ENCODE data around the gene FBXO2. TPM values are rescaled to one million over a fixed set of nuclear protein-coding genes. Genes with fewer than 3 reads are reported as not detected.

FBXO2 gene
- total and polyA plus RNA-seq, 2 of the 4 experiments (the other 2 are of a cell fraction) = 0.36 to 1.7 TPM

- Histone ChIP-seq H4K8ac (ENCODE audit: low read depth in 2 of 2, low read length in 2 of 2) (no peak overlapping the region), H3K27ac (ENCODE audit: insufficient read depth, low read length) (no peak overlapping the region), H3K23ac (ENCODE audit: low read depth, low read length) (no peak overlapping the region), H3K27me3 (ENCODE audit: control insufficient read depth, insufficient read depth, low read length) (peaks cover 7% of the 10 kb centered on the region; the same call in 1 of the 2 replicates), H3K14ac (replicated peaks; ENCODE audit: low read depth, low read length) (no peak overlapping the region), H2BK5ac (ENCODE audit: low read depth, low read length, poor library complexity, severe bottlenecking) (no peak overlapping the region), H2AK5ac (ENCODE audit: low read depth, low read length) (no peak overlapping the region), H2BK15ac (ENCODE audit: low read depth, low read length) (no peak overlapping the region), H3K79me1 (ENCODE audit: low read depth in 1 of 2, low read length in 2 of 2) (no peaks in the 10 kb centered on the region), H3K4me2 (ENCODE audit: low read depth, low read length) (no peak overlapping the region), H2AK9ac (replicated peaks; ENCODE audit: low read depth, low read length, poor library complexity) (no peak overlapping the region), H3K18ac (ENCODE audit: low read depth, low read length) (no peak overlapping the region), H2AFZ (replicated peaks; ENCODE audit: low read length, poor library complexity) (no peak overlapping the region), H4K5ac (ENCODE audit: low read depth, low read length) (no peak overlapping the region), H3K4me3 (ENCODE audit: insufficient read depth, low read depth, low read length) (no peak overlapping the region), H3K9me3 (ENCODE audit: control insufficient read depth, insufficient read depth, low read length) (no peaks in the 10 kb centered on the region), H3K9ac (ENCODE audit: low read depth, low read length) (no peak overlapping the region), H3K36me3 (ENCODE audit: control insufficient read depth, insufficient read depth, low read length) (no peaks in the 10 kb centered on the region), H3K56ac (ENCODE audit: extremely low read depth, insufficient read depth, low read length) (no peak overlapping the region), H3K4ac (ENCODE audit: low read depth, low read length) (no peak overlapping the region), H2BK20ac (ENCODE audit: low read depth, low read length) (no peak overlapping the region), H4K20me1 (ENCODE audit: insufficient read depth, low read length) (no peaks in the 10 kb centered on the region), H3K4me1 (ENCODE audit: control insufficient read depth, insufficient read depth, low read length) (no peaks in the 10 kb centered on the region), H2BK120ac (ENCODE audit: low read depth, low read length) (no peak overlapping the region), H4K91ac (ENCODE audit: insufficient read depth, low read depth, low read length) (no peak overlapping the region), H3K9me1 (ENCODE audit: insufficient read depth, low read length) (no peaks in the 10 kb centered on the region)
- ChIA-PET POLR2A (ENCODE audit: unreplicated experiment) (no interaction called here), CTCF (interaction anchor here (0.8 to 1.0 kb wide), 2 partner anchors 13 to 396 kb away, joined by 3 to 4 read pairs; no protein-coding TSS in a partner anchor)
- ATAC-seq (ENCODE audit: low read depth) = no peak
- BruUV-seq (replicated peaks) = no TSS peak
- WGBS, 2 experiments (ENCODE audit: extremely low coverage in 2 of 2, insufficient read length in 1 of 2) = no CpG with 5 or more reads among the region's 5 CpGs
- no peak for DNase-seq
- in situ Hi-C loops (cut with MboI; ENCODE audit: low sequenced_read_pairs) (no loop called here), dilution Hi-C loops (cut with HindIII; ENCODE audit: low sequenced_read_pairs, unreplicated experiment) (no loop called here), intact Hi-C loops (cut with micrococcal nuclease) (no loop called here)
- TF ChIP-seq MAZ (IDR thresholded peaks at IDR 0.05; ENCODE audit: borderline replicate concordance, low read depth, low read length) (no peak), RAD21 (IDR thresholded peaks at IDR 0.05; ENCODE audit: low read length) (no peak), CHD1 (IDR thresholded peaks at IDR 0.05; ENCODE audit: low read depth, low read length) (no peak), FOS (IDR thresholded peaks at IDR 0.05; ENCODE audit: low read depth, low read length) (no peak), ELK1 (IDR thresholded peaks at IDR 0.05; ENCODE audit: borderline replicate concordance, low read depth, low read length) (no peak), MXI1 (IDR thresholded peaks at IDR 0.05; ENCODE audit: borderline replicate concordance, low read depth, low read length) (no peak), SMC3 (IDR thresholded peaks at IDR 0.05; ENCODE audit: low read depth, low read length) (no peak), RCOR1 (IDR thresholded peaks at IDR 0.05; ENCODE audit: insufficient replicate concordance, low read length) (no peak), USF2 (IDR thresholded peaks at IDR 0.05; ENCODE audit: low read depth, low read length) (no peak), BHLHE40 (IDR thresholded peaks at IDR 0.05; ENCODE audit: low read depth, low read length) (no peak), CEBPB (IDR thresholded peaks at IDR 0.05; ENCODE audit: low read depth, low read length) (no peak), POLR2A (IDR thresholded peaks at IDR 0.05; ENCODE audit: low read depth, low read length) (no peak), NFE2L2 (IDR thresholded peaks at IDR 0.05; ENCODE audit: low read depth, low read length) (no peak), MAFK (IDR thresholded peaks at IDR 0.05; ENCODE audit: low read depth, low read length) (no peak), RFX5 (IDR thresholded peaks at IDR 0.05; ENCODE audit: low read depth, low read length) (no peak), CTCF (conservative IDR thresholded peaks at IDR 0.05; ENCODE audit: low read depth, low read length) (no peak)
Observed at GRCh38 chr1:11638121-11638520, 16.1 kb downstream of the FBXO2 start.

Data from IMR-90 (cell line).